Naive thymus-derived CD4-positive, alpha-beta T cell (primary cell): Measurements from ENCODE around the gene TNRC6C. TPM values are rescaled to one million over a fixed set of nuclear protein-coding genes. Genes with fewer than 3 reads are reported as not detected.

Experiments used
- ATAC-seq: fragments of 150-1000 bp; cut with Tn5 transposase; 2 replicates; pipeline ENCODE4 v1.10.0; 2021; ENCODE audit warnings: mild to moderate bottlenecking, moderate library complexity
- CTCF ChIA-PET: fragments of 350-600 bp; sonication (Branson Sonifier 250); formaldehyde crosslinking; loops from one replicate; lab custom pipeline; 2021; ENCODE audit warnings: antibody characterized with exemption; lab: Charles Lee
- POLR2A ChIA-PET: fragments of 350-600 bp; sonication (Branson Sonifier 250); formaldehyde crosslinking; loops from one replicate; lab custom pipeline; 2021; ENCODE audit warnings: antibody characterized with exemption, inconsistent platforms; lab: Charles Lee
- DNase-seq, 9 donors: peaks; one replicate each; pipeline versions ENCODE4 v3.0.0 to v3.0.0-alpha.2; 2020 to 2022; ENCODE audit warnings: mixed read lengths in 1 of 9
- H3K27ac ChIP-seq: one replicate; pipeline ENCODE4 v1.7.0; 2013; ENCODE audit warnings: mild to moderate bottlenecking, low read depth, low read length, moderate library complexity
- H3K27me3 ChIP-seq, 2 donors: one replicate each; pipeline ENCODE4 v1.7.0; 2013; ENCODE audit warnings: low read length in 2 of 2, mild to moderate bottlenecking in 2 of 2, moderate library complexity in 2 of 2; ENCODE audit not compliant: control insufficient read depth in 2 of 2, insufficient read depth in 2 of 2
- H3K36me3 ChIP-seq, 3 experiments: 1 replicate in 2 of 3; 2 replicates in 1 of 3; pipeline ENCODE4 v1.7.0; 2013; ENCODE audit warnings: low read length in 3 of 3, mild to moderate bottlenecking in 3 of 3, moderate library complexity in 1 of 3; ENCODE audit not compliant: insufficient read depth in 3 of 3, control insufficient read depth in 2 of 3
- H3K4me1 ChIP-seq, 2 donors: one replicate each; pipeline ENCODE4 v1.7.0; 2013; ENCODE audit warnings: low read length in 2 of 2, mild to moderate bottlenecking in 2 of 2, moderate library complexity in 1 of 2; ENCODE audit not compliant: control insufficient read depth in 2 of 2, insufficient read depth in 2 of 2
- H3K4me3 ChIP-seq: 2 replicates; pipeline ENCODE4 v1.7.0; 2013; ENCODE audit warnings: mild to moderate bottlenecking, low read length
- H3K9me3 ChIP-seq, 3 experiments: 1 replicate in 2 of 3; 2 replicates in 1 of 3; pipeline ENCODE4 v1.7.0; 2013; ENCODE audit warnings: low read length in 3 of 3; ENCODE audit not compliant: control insufficient read depth in 2 of 3
- H3K27ac Mint-ChIP-seq, 9 donors: one replicate each; pipeline ENCODE4 v1.8.0; 2020 to 2022; ENCODE audit warnings: mixed read lengths in 9 of 9, mild to moderate bottlenecking in 8 of 9, moderate library complexity in 5 of 9, inconsistent platforms in 2 of 9
- H3K27me3 Mint-ChIP-seq, 5 donors: one replicate each; pipeline ENCODE4 v1.8.0; 2021 to 2022; ENCODE audit warnings: mixed read lengths in 5 of 5, mild to moderate bottlenecking in 1 of 5
- H3K36me3 Mint-ChIP-seq, 5 donors: one replicate each; pipeline ENCODE4 v1.8.0; 2020 to 2022; ENCODE audit warnings: mixed read lengths in 5 of 5, mild to moderate bottlenecking in 3 of 5, inconsistent platforms in 1 of 5
- H3K4me1 Mint-ChIP-seq, 7 donors: one replicate each; pipeline ENCODE4 v1.8.0; 2020 to 2022; ENCODE audit warnings: mixed read lengths in 7 of 7, mild to moderate bottlenecking in 3 of 7, inconsistent platforms in 1 of 7
- H3K4me3 Mint-ChIP-seq, 10 donors: one replicate each; pipeline ENCODE4 v1.8.0; 2020 to 2022; ENCODE audit warnings: mild to moderate bottlenecking in 10 of 10, mixed read lengths in 10 of 10, moderate library complexity in 6 of 10, inconsistent platforms in 2 of 10
- H3K9me3 Mint-ChIP-seq, 11 donors: one replicate each; pipeline ENCODE4 v1.8.0; 2020 to 2022; ENCODE audit warnings: mixed read lengths in 11 of 11, mild to moderate bottlenecking in 4 of 11, inconsistent platforms in 1 of 11, moderate library complexity in 1 of 11
- intact Hi-C, 2 donors: fragments of 100-400 bp; cut with micrococcal nuclease; formaldehyde crosslinking; loops; one replicate each; pipeline ENCODE4 v1.15.1; 2023
- polyA plus RNA-seq, 2 donors: library from polyadenylated mRNA; unstranded; fragments of 300-500 nt; fragmentation: Illumina TruSeq; gene quantifications; one replicate each; pipeline ENCODE4 v1.2.3, GENCODE V29; 2021
- total RNA-seq, 6 experiments: library from RNA in 5 of 6; stranded (reverse) in 5 of 6; gene quantifications; 1 replicate in 5 of 6; 2 replicates in 1 of 6; pipeline ENCODE4 v1.2.3 and lab custom pipeline; 2021 to 2026

TNRC6C gene
- total and polyA plus RNA-seq, 7 experiments from 2014 or later, result 7.4 to 133 (median 73.4) TPM

DNA sequence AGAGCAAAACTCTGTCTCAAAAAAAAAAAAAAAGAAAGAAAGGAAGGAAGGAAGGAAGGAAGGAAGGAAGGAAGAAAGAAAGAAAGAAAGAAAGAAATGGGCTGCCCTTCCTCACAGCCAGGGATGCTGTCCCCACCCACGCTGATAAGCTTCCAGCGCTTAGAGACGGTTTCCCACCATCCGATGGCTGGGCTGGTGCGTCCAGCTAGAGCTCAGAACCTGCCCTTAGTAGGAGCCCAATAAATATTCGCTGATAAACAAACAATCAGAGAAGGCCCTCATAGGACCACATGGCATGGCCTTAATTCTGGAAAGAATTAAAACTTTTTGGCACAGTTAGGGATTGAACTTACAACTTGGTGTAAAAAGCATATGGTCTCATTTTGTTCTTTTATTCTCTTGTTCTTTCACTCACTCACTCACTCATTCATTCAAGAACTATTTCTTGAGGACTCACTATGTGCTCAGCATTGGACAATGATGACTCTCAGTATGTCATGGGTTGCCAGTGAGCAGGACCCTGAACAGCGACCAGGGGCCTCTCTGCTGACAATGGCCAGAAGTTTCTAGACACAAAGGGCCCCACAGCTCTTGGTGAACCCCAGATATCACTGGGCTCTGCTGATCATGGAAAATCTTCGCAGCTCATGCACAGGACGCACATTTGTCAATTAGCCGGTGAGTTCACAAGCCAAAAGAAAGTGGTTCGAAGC, 32.5 kb upstream of the TNRC6C start:
- no peaks in the 10 kb centered on the region for H3K36me3 Mint-ChIP-seq
- DNase-seq (no peak), ATAC-seq (no peak)
- H3K9me3 ChIP-seq, result no peaks in the 10 kb centered on the region
- peaks cover 10% of the 10 kb centered on the region in 2 donors for H3K4me1 ChIP-seq
- ChIA-PET CTCF (no interaction called here), POLR2A (no interaction called here)
- H3K9me3 Mint-ChIP-seq, result peaks cover 0 to 2% (median 0%) of the 10 kb centered on the region in 11 donors
- peaks cover 0 to 18% (median 0%) of the 10 kb centered on the region in 5 donors for H3K27me3 Mint-ChIP-seq
- H3K27me3 ChIP-seq, result no peaks in the 10 kb centered on the region
- no peak overlapping the region for H3K27ac Mint-ChIP-seq
- intact Hi-C loops, result no loop called here
- no peaks in the 10 kb centered on the region for H3K36me3 ChIP-seq
- no peak overlapping the region for H3K27ac ChIP-seq
- no peak overlapping the region for H3K4me3 ChIP-seq
- H3K4me3 Mint-ChIP-seq, result no peak overlapping the region
- peaks cover 12 to 30% (median 28%) of the 10 kb centered on the region in 7 donors for H3K4me1 Mint-ChIP-seq

DNA sequence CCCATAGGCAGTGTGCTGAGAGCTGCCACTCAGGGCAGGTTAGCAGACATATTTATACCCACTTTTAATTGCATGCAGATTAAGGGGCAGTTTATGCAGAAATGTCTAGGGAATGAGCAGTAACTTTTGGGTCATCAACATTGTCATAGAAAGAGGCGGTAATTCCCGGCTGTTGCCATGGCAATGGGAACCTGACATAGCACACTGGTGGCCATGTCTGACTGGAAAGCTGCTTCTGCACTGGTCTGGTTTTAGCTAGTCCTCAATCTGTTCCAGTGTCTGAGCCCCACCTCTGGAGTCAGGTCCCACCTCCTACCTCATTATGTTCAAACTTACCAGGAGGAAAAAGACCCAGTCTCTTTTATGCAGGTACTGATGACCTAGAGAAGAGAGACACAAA, 31.5 kb upstream of the TNRC6C start:
- Mint-ChIP-seq H3K36me3 (no peaks in the 10 kb centered on the region), H3K27me3 (peaks cover 0 to 13% (median 0%) of the 10 kb centered on the region in 5 donors), H3K4me1 (peaks cover 12 to 30% (median 28%) of the 10 kb centered on the region in 7 donors), H3K27ac (peak overlapping the region in 1 of 9 donors; percentile 66), H3K4me3 (peak overlapping the region in 1 of 10 donors; percentile 40), H3K9me3 (peaks cover 0 to 2% (median 0%) of the 10 kb centered on the region in 11 donors)
- intact Hi-C loops, result no loop called here
- H3K27ac ChIP-seq, result no peak overlapping the region
- no peaks in the 10 kb centered on the region for H3K36me3 ChIP-seq
- H3K4me1 ChIP-seq, result peaks cover 10% of the 10 kb centered on the region in 2 donors
- ChIA-PET POLR2A (no interaction called here), CTCF (no interaction called here)
- H3K9me3 ChIP-seq, result no peaks in the 10 kb centered on the region
- H3K4me3 ChIP-seq, result no peak overlapping the region
- ATAC-seq, result no peak
- no peaks in the 10 kb centered on the region for H3K27me3 ChIP-seq
- no peak for DNase-seq

DNA sequence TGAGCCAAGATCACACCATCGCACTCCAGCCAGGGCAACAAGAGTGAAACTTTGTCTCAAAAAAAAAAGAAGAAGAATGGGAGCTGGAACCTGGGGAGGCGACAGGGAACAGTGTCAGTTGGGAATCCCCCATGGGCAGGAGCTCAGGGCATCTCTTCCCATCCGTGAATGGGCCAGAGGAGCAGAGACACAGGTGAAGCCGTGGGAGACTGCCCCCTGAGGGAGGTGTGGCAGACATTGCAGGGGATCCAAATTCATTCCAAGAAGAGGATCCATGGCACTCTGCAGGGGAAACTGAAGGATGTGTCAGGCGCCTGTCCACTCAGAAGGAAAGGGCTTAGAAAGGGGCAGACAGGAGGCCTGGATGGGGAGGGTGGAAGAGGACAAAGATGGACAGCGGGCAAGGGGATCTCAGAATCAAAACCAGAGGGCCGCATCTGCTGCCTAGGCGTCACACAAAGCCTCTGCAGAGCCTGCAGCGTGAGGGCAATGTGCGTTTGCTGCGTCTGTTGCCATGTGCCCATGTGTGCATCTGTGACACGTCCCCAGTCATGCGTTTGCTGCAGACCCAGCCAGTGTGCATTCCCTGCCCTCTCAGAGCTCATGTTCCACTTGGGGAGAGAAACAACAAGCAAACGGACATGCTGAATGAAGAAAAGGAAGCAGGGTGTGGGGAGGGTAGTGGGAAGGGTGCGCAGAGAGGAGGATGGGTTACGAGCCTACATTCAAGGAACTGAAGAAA, 30.6 kb upstream of the TNRC6C start:
- intact Hi-C loops, result no loop called here

DNA sequence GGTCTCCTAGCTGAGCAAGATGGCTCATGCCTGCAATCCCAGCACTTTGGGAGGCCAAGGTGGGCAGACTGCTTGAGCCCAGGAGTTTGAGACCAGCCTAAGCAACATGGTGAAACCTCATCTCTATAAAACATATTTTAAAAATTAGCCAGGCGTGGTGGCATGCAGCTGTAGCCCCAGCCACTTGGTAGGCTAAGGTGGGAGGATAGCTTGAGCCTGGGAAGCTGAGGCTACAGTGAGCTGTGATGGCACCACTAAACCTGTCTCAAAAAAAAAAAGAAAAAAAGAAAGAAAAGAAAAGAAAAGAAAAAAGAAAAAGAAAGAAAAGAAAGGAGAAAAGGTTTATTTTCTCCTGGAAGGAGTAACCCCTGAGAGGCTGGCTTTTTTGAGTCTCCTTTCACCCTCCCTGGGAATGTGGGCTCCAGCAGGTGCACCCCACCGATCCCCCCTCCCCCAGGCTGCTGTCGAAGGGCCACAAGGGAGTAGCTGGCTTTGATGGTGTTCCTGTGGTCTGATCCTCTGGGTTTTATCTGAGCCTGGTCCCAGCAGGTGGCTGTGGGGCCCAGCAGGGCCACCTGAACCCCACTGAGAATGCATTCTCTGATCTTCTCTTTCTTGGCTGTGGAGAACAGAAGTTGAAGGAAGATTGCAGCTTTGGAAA, 29.9 kb upstream of the TNRC6C start:
- H3K27me3 ChIP-seq, result no peaks in the 10 kb centered on the region
- H3K27me3 Mint-ChIP-seq, result peaks cover 0 to 18% (median 0%) of the 10 kb centered on the region in 5 donors
- CTCF ChIA-PET, result interaction anchor here (1.1 kb wide), 1 partner anchor 12 kb away, joined by 3 read pairs; no protein-coding TSS in a partner anchor
- H3K27ac Mint-ChIP-seq, result peak overlapping the region in 2 of 9 donors; percentile 9 to 84
- intact Hi-C loops, result no loop called here
- H3K4me3 ChIP-seq, result no peak overlapping the region
- no peaks in the 10 kb centered on the region for H3K36me3 Mint-ChIP-seq
- peaks cover 10% of the 10 kb centered on the region in 2 donors for H3K4me1 ChIP-seq
- H3K4me3 Mint-ChIP-seq, result peak overlapping the region in 4 of 10 donors; percentile 33 to 68 (median 39)
- peaks cover 12 to 36% (median 29%) of the 10 kb centered on the region in 7 donors for H3K4me1 Mint-ChIP-seq
- no peak overlapping the region for H3K27ac ChIP-seq
- no peaks in the 10 kb centered on the region for H3K9me3 ChIP-seq
- DNase-seq (no peak), ATAC-seq (no peak)
- peaks cover 0 to 2% (median 0%) of the 10 kb centered on the region in 11 donors for H3K9me3 Mint-ChIP-seq
- no peaks in the 10 kb centered on the region for H3K36me3 ChIP-seq
- POLR2A ChIA-PET, result interaction anchor here (0.9 kb wide), 1 partner anchor 30 kb away, joined by 4 read pairs; the partner anchor contains the start of gene TNRC6C

More for the DNA sequence above, 30.6 kb upstream of the TNRC6C start:
- no peaks in the 10 kb centered on the region for H3K27me3 ChIP-seq
- ATAC-seq, result no peak
- Mint-ChIP-seq H3K36me3 (no peaks in the 10 kb centered on the region), H3K9me3 (peaks cover 0 to 2% (median 0%) of the 10 kb centered on the region in 11 donors), H3K27me3 (peaks cover 0 to 13% (median 0%) of the 10 kb centered on the region in 5 donors), H3K4me1 (peaks cover 12 to 30% (median 28%) of the 10 kb centered on the region in 7 donors), H3K4me3 (peak overlapping the region in 7 of 10 donors; percentile 15 to 73 (median 38)), H3K27ac (peak overlapping the region in 3 of 9 donors; percentile 9 to 90 (median 84))
- no peak for DNase-seq
- H3K9me3 ChIP-seq, result no peaks in the 10 kb centered on the region
- H3K4me1 ChIP-seq, result peaks cover 10% of the 10 kb centered on the region in 2 donors
- no peaks in the 10 kb centered on the region for H3K36me3 ChIP-seq
- POLR2A ChIA-PET, result interaction anchor here (0.9 kb wide), 1 partner anchor 31 kb away, joined by 4 read pairs; the partner anchor contains the start of gene TNRC6C
- CTCF ChIA-PET, result interaction anchor here (1.1 kb wide), 1 partner anchor 11 kb away, joined by 3 read pairs; no protein-coding TSS in a partner anchor
- no peak overlapping the region for H3K27ac ChIP-seq
- H3K4me3 ChIP-seq, result no peak overlapping the region

DNA sequence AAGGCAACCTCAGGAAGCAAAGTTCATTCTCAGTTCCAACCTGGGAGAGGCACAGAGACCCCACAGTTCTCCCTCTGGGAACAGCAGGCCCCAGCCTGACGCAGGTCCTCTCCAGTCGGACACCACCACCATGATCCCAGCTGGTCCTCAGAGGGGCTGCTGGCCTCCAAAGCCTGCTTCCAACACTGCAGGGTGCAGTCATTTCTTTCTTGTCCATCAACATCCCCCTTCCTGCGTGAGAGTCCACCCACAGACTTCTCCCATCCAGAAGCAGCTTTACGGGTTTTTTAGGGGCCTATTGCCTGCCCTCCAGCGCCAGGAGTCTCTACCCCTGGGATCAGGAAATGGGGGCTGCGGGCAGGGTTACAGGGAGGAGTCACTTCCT, 29.3 kb upstream of the TNRC6C start:
- H3K4me1 ChIP-seq, result peaks cover 10% of the 10 kb centered on the region in 2 donors
- CTCF ChIA-PET, result interaction anchor here (1.1 kb wide), 1 partner anchor 12 kb away, joined by 3 read pairs; no protein-coding TSS in a partner anchor
- H3K36me3 Mint-ChIP-seq, result no peaks in the 10 kb centered on the region
- peak overlapping the region in 1 of 9 donors; percentile 9 for H3K27ac Mint-ChIP-seq
- H3K27me3 Mint-ChIP-seq, result peaks cover 0 to 22% (median 0%) of the 10 kb centered on the region in 5 donors
- H3K9me3 ChIP-seq, result no peaks in the 10 kb centered on the region
- ATAC-seq (no peak), DNase-seq (no peak)
- intact Hi-C loops, result no loop called here
- POLR2A ChIA-PET, result interaction anchor here (0.9 kb wide), 1 partner anchor 29 kb away, joined by 4 read pairs; the partner anchor contains the start of gene TNRC6C
- no peaks in the 10 kb centered on the region for H3K27me3 ChIP-seq
- no peaks in the 10 kb centered on the region for H3K36me3 ChIP-seq
- peaks cover 12 to 41% (median 34%) of the 10 kb centered on the region in 7 donors for H3K4me1 Mint-ChIP-seq
- no peak overlapping the region for H3K4me3 ChIP-seq
- H3K9me3 Mint-ChIP-seq, result peaks cover 0 to 2% (median 0%) of the 10 kb centered on the region in 11 donors
- peak overlapping the region in 3 of 10 donors; percentile 23 to 38 (median 33) for H3K4me3 Mint-ChIP-seq
- H3K27ac ChIP-seq, result no peak overlapping the region

DNA sequence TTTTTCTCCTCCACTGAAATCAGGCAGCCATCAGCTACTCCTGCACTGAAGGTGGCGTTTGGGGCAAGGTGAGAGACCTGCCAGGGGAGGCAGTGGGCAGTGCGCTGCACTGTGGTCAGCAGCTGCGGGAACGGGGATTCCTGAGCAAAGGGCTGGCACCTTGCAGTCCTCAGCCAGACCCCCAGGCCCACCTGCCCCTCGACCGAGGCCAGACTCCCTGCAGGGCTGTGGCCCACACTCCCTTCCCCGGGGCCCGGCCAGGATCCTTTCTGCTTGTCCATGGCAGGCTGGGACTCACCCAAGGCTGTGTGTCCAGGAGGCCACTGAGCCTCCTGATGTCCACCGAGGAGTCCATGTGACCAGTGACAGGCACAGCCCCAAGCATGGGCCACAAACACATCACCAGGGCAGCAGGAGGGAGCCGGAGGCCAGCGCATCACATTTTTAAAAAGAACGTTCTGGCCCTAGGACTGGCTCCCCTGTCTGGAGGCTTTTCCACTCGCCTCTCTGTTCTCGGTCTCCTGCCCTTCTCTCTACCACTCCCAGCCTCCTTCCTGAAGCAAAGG, 28.5 kb upstream of the TNRC6C start:
- no peaks in the 10 kb centered on the region for H3K27me3 ChIP-seq
- peaks cover 10 to 16% of the 10 kb centered on the region in 2 donors for H3K4me1 ChIP-seq
- ChIA-PET POLR2A (interaction anchor here (1.1 kb wide), 1 partner anchor 42 kb away, joined by 3 read pairs; no protein-coding TSS in a partner anchor), CTCF (no interaction called here)
- H3K36me3 ChIP-seq, result no peaks in the 10 kb centered on the region
- Mint-ChIP-seq H3K27me3 (peaks cover 0 to 28% (median 0%) of the 10 kb centered on the region in 5 donors), H3K27ac (peak overlapping the region in 2 of 9 donors; percentile 39 to 74), H3K36me3 (no peaks in the 10 kb centered on the region), H3K4me3 (peak overlapping the region in 1 of 10 donors; percentile 33), H3K9me3 (peaks cover 0 to 2% (median 0%) of the 10 kb centered on the region in 11 donors), H3K4me1 (peaks cover 12 to 47% (median 41%) of the 10 kb centered on the region in 7 donors)
- H3K27ac ChIP-seq, result no peak overlapping the region
- intact Hi-C loops, result no loop called here
- no peaks in the 10 kb centered on the region for H3K9me3 ChIP-seq
- no peak for DNase-seq
- ATAC-seq, result no peak
- no peak overlapping the region for H3K4me3 ChIP-seq
